HCT116 (cell line): ENCODE results near the gene NOP14.

ENCODE experiments used
- CTCF ChIP-seq, 3 experiments: fragments of 200-600 bp in 1 of 3; sonication (generic) in 1 of 3; IDR thresholded peaks in 2 of 3; conservative IDR thresholded peaks in 1 of 3; 2 replicates each; pipeline ENCODE4 v1.5.1; 2012 to 2017; ENCODE audit warnings: low read depth in 2 of 3, low read length in 2 of 3, antibody characterized with exemption in 1 of 3, borderline replicate concordance in 1 of 3, control low read depth in 1 of 3, mild to moderate bottlenecking in 1 of 3, mixed read lengths in 1 of 3, mixed run types in 1 of 3, moderate library complexity in 1 of 3; ENCODE audit not compliant: insufficient read depth in 1 of 3
- EZH2 ChIP-seq: fragments of 200-600 bp; sonication (generic); IDR thresholded peaks from 2 replicates; pipeline ENCODE4 v1.6.1; 2017; ENCODE audit warnings: antibody characterized with exemption, mixed run types
- EZH2phosphoT487 ChIP-seq: fragments of 200-600 bp; IDR thresholded peaks from 2 replicates; pipeline ENCODE4 v1.6.1; 2018; ENCODE audit warnings: antibody characterized with exemption, borderline replicate concordance
- FOSL1 ChIP-seq: IDR thresholded peaks from 2 replicates; pipeline ENCODE4 v1.6.1; 2012; ENCODE audit warnings: low read depth
- MAX ChIP-seq: IDR thresholded peaks from 2 replicates; pipeline ENCODE4 v1.6.1; 2012
- POLR2AphosphoS5 ChIP-seq: IDR thresholded peaks from 2 replicates; pipeline ENCODE4 v1.6.1; 2011; ENCODE audit warnings: mild to moderate bottlenecking, low read depth, low read length, moderate library complexity
- SP1 ChIP-seq: IDR thresholded peaks from 2 replicates; pipeline ENCODE4 v1.6.1; 2012; ENCODE audit warnings: low read depth
- SRF ChIP-seq: IDR thresholded peaks from 2 replicates; pipeline ENCODE4 v1.6.1; 2012; ENCODE audit warnings: low read depth
- TCF7L2 ChIP-seq: IDR thresholded peaks from 2 replicates; pipeline ENCODE4 v1.7.0; 2011; ENCODE audit warnings: borderline replicate concordance, inconsistent platforms; ENCODE audit not compliant: insufficient read depth, insufficient read length; ENCODE audit errors: extremely low read depth

DNA sequence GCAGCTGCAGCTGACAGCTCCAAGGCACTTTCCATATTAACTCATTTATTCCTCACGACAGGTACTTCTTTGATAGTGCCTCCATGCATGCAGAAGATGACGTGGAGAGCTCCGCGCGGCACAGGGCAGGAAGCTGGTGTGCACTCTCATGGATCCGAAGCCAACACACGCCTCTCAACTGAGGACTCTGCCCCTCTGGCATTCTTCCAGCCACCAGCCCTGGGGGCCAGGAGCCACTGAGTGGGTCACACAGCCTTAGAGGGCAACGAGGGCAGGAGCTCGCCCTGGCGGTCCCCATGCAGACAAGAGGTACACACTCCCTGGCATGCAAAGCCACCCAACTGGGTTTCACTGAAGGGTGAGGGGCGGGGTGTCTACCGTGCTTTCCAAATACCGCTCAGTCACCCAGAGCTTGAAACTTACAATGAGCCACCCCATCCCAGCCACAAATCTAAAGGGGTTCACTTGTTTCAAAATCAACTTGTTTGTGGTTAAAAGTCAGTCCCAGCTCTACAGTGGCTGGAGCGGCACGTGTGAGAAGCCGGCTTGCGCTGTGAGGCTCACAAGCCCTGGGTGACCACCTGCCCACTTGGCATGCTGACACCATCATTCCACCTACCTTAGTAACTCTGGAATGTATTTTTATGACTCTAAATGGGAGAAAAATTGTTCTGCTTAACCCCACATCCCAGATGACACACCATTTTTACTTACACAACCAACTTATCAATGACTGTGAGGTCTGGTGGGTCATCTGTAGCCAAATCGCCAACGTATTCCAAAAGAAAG lies 16.2 kb downstream of the NOP14 start:
- TF ChIP-seq EZH2: no peak
- TF ChIP-seq CTCF (IDR thresholded peaks at IDR 0.05 in 2 of 3, conservative IDR thresholded peaks at IDR 0.05 in 1 of 3; ENCODE audit: borderline replicate concordance in 1 of 3, insufficient read depth in 1 of 3, low read depth in 2 of 3, low read length in 2 of 3): no peak
- TF ChIP-seq EZH2phosphoT487: no peak
- TF ChIP-seq SP1: no peak
- no peak for TF ChIP-seq MAX
- no peak for TF ChIP-seq TCF7L2
- TF ChIP-seq POLR2AphosphoS5: no peak
- TF ChIP-seq FOSL1: no peak
- no peak for TF ChIP-seq SRF
